GM19468 (cell line): Measurements from ENCODE around the gene FBN1.

Source experiments
- ATAC-seq: cut with Tn5 transposase; IDR thresholded peaks from one replicate; pipeline ENCODE4 v1.9.1; 2021; ENCODE audit warnings: mild to moderate bottlenecking, moderate library complexity, moderate number of reproducible peaks; ENCODE audit not compliant: unreplicated experiment; ENCODE audit errors: extremely low read depth

FBN1 gene

GRCh38 chr15:48653216-48653615 is 7.7 kb upstream of the FBN1 start:
- ATAC-seq: no peak

- no peak for ATAC-seq
Observed at GRCh38 chr15:48652510-48653076, 7.1 kb upstream of the FBN1 start.

GRCh38 chr15:48650931-48651330 is 5.4 kb upstream of the FBN1 start:
- no peak for ATAC-seq

GRCh38 chr15:48647962-48648361 is 2.5 kb upstream of the FBN1 start:
- ATAC-seq: no peak

- ATAC-seq: no peak
Observed at GRCh38 chr15:48646331-48646730, 822 bp upstream of the FBN1 start.

- peak; percentile 16 for ATAC-seq
Observed at GRCh38 chr15:48644827-48645557, 517 bp downstream of the FBN1 start.

GRCh38 chr15:48644467-48644826 is 1.1 kb downstream of the FBN1 start:
- ATAC-seq: no peak

GRCh38 chr15:48643776-48644466 is 1.6 kb downstream of the FBN1 start:
- no peak for ATAC-seq

GRCh38 chr15:48643206-48643605 is 2.3 kb downstream of the FBN1 start:
- no peak for ATAC-seq

GRCh38 chr15:48642795-48643194 is 2.7 kb downstream of the FBN1 start:
- no peak for ATAC-seq

- ATAC-seq: no peak
Observed at GRCh38 chr15:48641416-48641815, 4.1 kb downstream of the FBN1 start.

GRCh38 chr15:48638963-48639362 is 6.5 kb downstream of the FBN1 start:
- no peak for ATAC-seq

- ATAC-seq: no peak
Observed at GRCh38 chr15:48637639-48638038, 7.9 kb downstream of the FBN1 start.

GRCh38 chr15:48636511-48636910 is 9.0 kb downstream of the FBN1 start:
- no peak for ATAC-seq

- ATAC-seq: no peak
Observed at GRCh38 chr15:48634893-48635292, 10.6 kb downstream of the FBN1 start.

- ATAC-seq: no peak
Observed at GRCh38 chr15:48634096-48634495, 11.4 kb downstream of the FBN1 start.

- no peak for ATAC-seq
Observed at GRCh38 chr15:48632651-48633050, 12.9 kb downstream of the FBN1 start.

- no peak for ATAC-seq
Observed at GRCh38 chr15:48631176-48631770, 14.2 kb downstream of the FBN1 start.

- ATAC-seq: no peak
Observed at GRCh38 chr15:48630245-48630644, 15.3 kb downstream of the FBN1 start.

- ATAC-seq: no peak
Observed at GRCh38 chr15:48628832-48629231, 16.7 kb downstream of the FBN1 start.

- no peak for ATAC-seq
Observed at GRCh38 chr15:48627260-48627940, 18.1 kb downstream of the FBN1 start.
